Colonic mucosa (tissue), 4 donors: Measurements from ENCODE around the gene MAPK4. TPM values are rescaled to one million over a fixed set of nuclear protein-coding genes. Genes with fewer than 3 reads are reported as not detected.
"Not testable (repeated sequence)": the region's sequence is repeated elsewhere in the genome, so short reads cannot be mapped to it uniquely, and the experiment has no call there.

Experiments
- DNase-seq: peaks from one replicate; pipeline ENCODE4 v3.0.0-alpha.2; 2020
- H3K27ac ChIP-seq: fragments of 200-600 bp; one replicate; pipeline ENCODE4 v1.8.0; 2021
- H3K27me3 ChIP-seq: fragments of 200-600 bp; one replicate; pipeline ENCODE4 v1.8.0; 2021
- H3K36me3 ChIP-seq: fragments of 200-600 bp; one replicate; pipeline ENCODE4 v1.8.0; 2021
- H3K4me1 ChIP-seq: fragments of 200-600 bp; one replicate; pipeline ENCODE4 v1.8.0; 2021; ENCODE audit warnings: mild to moderate bottlenecking
- H3K4me3 ChIP-seq: fragments of 200-600 bp; one replicate; pipeline ENCODE4 v1.8.0; 2021
- H3K9ac ChIP-seq, 2 donors: one replicate each; pipeline ENCODE4 v1.7.0; 2013; ENCODE audit warnings: control low read depth in 2 of 2, low read depth in 2 of 2, low read length in 2 of 2
- H3K9me3 ChIP-seq: fragments of 200-600 bp; one replicate; pipeline ENCODE4 v1.8.0; 2021
- CTCF ChIP-seq: fragments of 200-600 bp; IDR thresholded peaks from one replicate; pipeline ENCODE4 v1.8.0; 2022; ENCODE audit warnings: antibody characterized with exemption, mild to moderate bottlenecking
- intact Hi-C: fragments of 100-400 bp; cut with DNase I; formaldehyde crosslinking; loops from one replicate; pipeline ENCODE4 v1.14.1; 2022
- total RNA-seq, 2 donors: library from RNA; stranded (reverse); fragmentation: NEBNext Ultra II Directional in 1 of 2; extraction: Animal tissue kit (Norgen Biotek cat#: 25700) in 1 of 2; gene quantifications; one replicate each; pipeline ENCODE4 v1.2.1, GENCODE V29; 2021
- donor health status: healthy.
- donor health status: DM: no; HTN: no; CAD: no.
- donor health status: DM: no; HTN: no; CAD: no.

Gene MAPK4
- total RNA-seq, 2 donors from 2014 or later, result 0.27 to 1.8 TPM

- Histone ChIP-seq H3K9me3 (no peaks in the 10 kb centered on the region), H3K4me1 (no peaks in the 10 kb centered on the region), H3K4me3 (peak overlapping the region; percentile 37), H3K36me3 (no peaks in the 10 kb centered on the region), H3K27ac (no peak overlapping the region), H3K27me3 (peaks cover 44% of the 10 kb centered on the region), H3K9ac (peak overlapping the region in 1 of 2 donors; percentile 24)
- no peak for TF ChIP-seq CTCF
- no peak for DNase-seq
- intact Hi-C loops, result no loop called here
Measured at GRCh38 chr18:50558948-50559751, 737 bp upstream of the MAPK4 start.

GRCh38 chr18:50560681-50561629 is 1.1 kb downstream of the MAPK4 start:
- DNase-seq, result no peak
- peak overlapping the region; percentile 53 for H3K4me3 ChIP-seq
- TF ChIP-seq CTCF, result no peak
- H3K4me1 ChIP-seq, result no peaks in the 10 kb centered on the region
- no peaks in the 10 kb centered on the region for H3K36me3 ChIP-seq
- H3K9ac ChIP-seq, result peak overlapping the region; percentile 12 to 48
- H3K27me3 ChIP-seq, result peaks cover 44% of the 10 kb centered on the region
- intact Hi-C loops, result no loop called here
- no peaks in the 10 kb centered on the region for H3K9me3 ChIP-seq
- no peak overlapping the region for H3K27ac ChIP-seq

- H3K36me3 ChIP-seq, H3K27ac ChIP-seq, H3K4me3 ChIP-seq, H3K9ac ChIP-seq, H3K9me3 ChIP-seq, DNase-seq, H3K4me1 ChIP-seq, intact Hi-C loops: not testable (repeated sequence)
- H3K27me3 ChIP-seq, result peaks cover 44% of the 10 kb centered on the region
Measured at GRCh38 chr18:50562258-50562657, 2.4 kb downstream of the MAPK4 start.

GRCh38 chr18:50562686-50563085 is 2.8 kb downstream of the MAPK4 start:
- H3K4me3 ChIP-seq, result no peak overlapping the region
- no peak for TF ChIP-seq CTCF
- no peak overlapping the region for H3K27ac ChIP-seq
- H3K9me3 ChIP-seq, result no peaks in the 10 kb centered on the region
- intact Hi-C loops, result no loop called here
- H3K4me1 ChIP-seq, result no peaks in the 10 kb centered on the region
- H3K9ac ChIP-seq, result no peak overlapping the region
- H3K36me3 ChIP-seq, result no peaks in the 10 kb centered on the region
- no peak for DNase-seq
- H3K27me3 ChIP-seq, result peaks cover 44% of the 10 kb centered on the region

- no peaks in the 10 kb centered on the region for H3K9me3 ChIP-seq
- no peak for TF ChIP-seq CTCF
- intact Hi-C loops, result no loop called here
- H3K4me1 ChIP-seq, result no peaks in the 10 kb centered on the region
- no peak overlapping the region for H3K27ac ChIP-seq
- no peak overlapping the region for H3K9ac ChIP-seq
- H3K4me3 ChIP-seq, result no peak overlapping the region
- H3K36me3 ChIP-seq, result no peaks in the 10 kb centered on the region
- no peak for DNase-seq
- peaks cover 42% of the 10 kb centered on the region for H3K27me3 ChIP-seq
Measured at GRCh38 chr18:50563376-50563775, 3.5 kb downstream of the MAPK4 start.
